GM23338 (cell line): ENCODE measurements around the gene OPTC. TPM values are rescaled to one million over a fixed set of nuclear protein-coding genes. Genes with fewer than 3 reads are reported as not detected.
A peak's percentile ranks its signal among the peaks of the same experiment; 100 is the strongest.

Experiments used
- ATAC-seq: fragments of 200-7000 bp; cut with Tn5 transposase; 3 replicates; pipeline ENCODE4 v1.9.1; 2020
- DNase-seq: peaks from one replicate; pipeline ENCODE4 v3.0.0-alpha.2; 2015; ENCODE audit warnings: low spot score
- H2AFZ ChIP-seq: fragments of 200-600 bp; sonication (generic); 2 replicates; pipeline ENCODE4 v1.8.0; 2016; ENCODE audit warnings: antibody characterized with exemption, mild to moderate bottlenecking, moderate library complexity
- H3F3A ChIP-seq: fragments of 200-600 bp; sonication (generic); replicated peaks from 2 replicates; pipeline ENCODE4 v1.8.0; 2017; ENCODE audit warnings: antibody characterized with exemption, mixed run types, low read depth
- H3K27ac ChIP-seq: fragments of 200-600 bp; sonication (generic); 2 replicates; pipeline ENCODE4 v1.6.1; 2016; ENCODE audit warnings: low read depth
- H3K27me3 ChIP-seq: fragments of 200-600 bp; sonication (generic); 2 replicates; pipeline ENCODE4 v1.8.0; 2016; ENCODE audit warnings: mild to moderate bottlenecking, mixed run types, moderate library complexity; ENCODE audit not compliant: insufficient read depth
- H3K36me3 ChIP-seq: fragments of 200-600 bp; sonication (generic); 2 replicates; pipeline ENCODE4 v1.8.0; 2016; ENCODE audit warnings: mild to moderate bottlenecking; ENCODE audit not compliant: insufficient read depth
- H3K4me1 ChIP-seq: fragments of 200-600 bp; sonication (generic); 2 replicates; pipeline ENCODE4 v1.8.0; 2016; ENCODE audit warnings: mild to moderate bottlenecking, moderate library complexity; ENCODE audit not compliant: insufficient read depth
- H3K4me2 ChIP-seq: fragments of 200-600 bp; sonication (generic); 2 replicates; pipeline ENCODE4 v1.7.1; 2017; ENCODE audit warnings: mixed run types
- H3K4me3 ChIP-seq: fragments of 200-600 bp; sonication (generic); 2 replicates; pipeline ENCODE4 v1.6.1; 2016; ENCODE audit warnings: mixed run types
- H3K79me2 ChIP-seq: fragments of 200-600 bp; sonication (generic); replicated peaks from 2 replicates; pipeline ENCODE4 v1.8.0; 2017; ENCODE audit warnings: mild to moderate bottlenecking; ENCODE audit not compliant: insufficient read depth
- H3K9me2 ChIP-seq: fragments of 200-600 bp; sonication (generic); 2 replicates; pipeline ENCODE4 v1.8.0; 2017; ENCODE audit not compliant: insufficient read depth
- H4K20me1 ChIP-seq: fragments of 200-600 bp; sonication (generic); replicated peaks from 2 replicates; pipeline ENCODE4 v1.8.0; 2017; ENCODE audit warnings: mild to moderate bottlenecking; ENCODE audit not compliant: insufficient read depth
- H3K27ac Mint-ChIP-seq: 2 replicates; pipeline ENCODE4 v1.8.0; 2020; ENCODE audit warnings: inconsistent platforms, mild to moderate bottlenecking, moderate library complexity, mixed read lengths
- H3K27me3 Mint-ChIP-seq: 3 replicates; pipeline ENCODE4 v1.8.0; 2022; ENCODE audit warnings: low read depth, mild to moderate bottlenecking, moderate library complexity, mixed read lengths, inconsistent platforms; ENCODE audit not compliant: insufficient read depth, poor library complexity
- H3K36me3 Mint-ChIP-seq: 3 replicates; pipeline ENCODE4 v1.8.0; 2021; ENCODE audit warnings: low read depth, mild to moderate bottlenecking, inconsistent platforms, moderate library complexity, mixed read lengths
- H3K4me1 Mint-ChIP-seq: 3 replicates; pipeline ENCODE4 v1.8.0; 2020; ENCODE audit warnings: mild to moderate bottlenecking, inconsistent platforms, mixed read lengths
- H3K4me3 Mint-ChIP-seq: 3 replicates; pipeline ENCODE4 v1.8.0; 2021; ENCODE audit warnings: moderate library complexity, mild to moderate bottlenecking, inconsistent platforms, mixed read lengths
- H3K9me3 Mint-ChIP-seq: 3 replicates; pipeline ENCODE4 v1.8.0; 2020; ENCODE audit warnings: moderate library complexity, mild to moderate bottlenecking, inconsistent platforms, mixed read lengths
- CREB1 ChIP-seq: fragments of 250-450 bp; sonication (Bioruptor Pico); IDR thresholded peaks from 2 replicates; pipeline ENCODE4 v1.5.0; 2020; ENCODE audit warnings: low read depth, mild to moderate bottlenecking, moderate library complexity
- CTCF ChIP-seq, 2 experiments: fragments of 200-600 bp in 1 of 2; sonication (generic) in 1 of 2; conservative IDR thresholded peaks; 2 replicates each; pipeline versions ENCODE4 v1.5.1 to v1.6.1; 2016 to 2017; ENCODE audit warnings: antibody characterized with exemption in 2 of 2, low read depth in 2 of 2, mild to moderate bottlenecking in 2 of 2, moderate library complexity in 1 of 2
- ETS1 ChIP-seq: IDR thresholded peaks from 2 replicates; pipeline ENCODE4 v1.6.1; 2016; ENCODE audit warnings: antibody characterized with exemption
- EZH2 ChIP-seq: fragments of 200-600 bp; sonication (generic); IDR thresholded peaks from one replicate; pipeline ENCODE4 v1.8.0; 2017; ENCODE audit warnings: antibody characterized with exemption, mild to moderate bottlenecking, low read depth; ENCODE audit not compliant: unreplicated experiment
- JUNB ChIP-seq: IDR thresholded peaks from one replicate; pipeline ENCODE4 v1.6.1; 2016; ENCODE audit warnings: antibody characterized with exemption; ENCODE audit not compliant: unreplicated experiment
- NANOG ChIP-seq: IDR thresholded peaks from 2 replicates; pipeline ENCODE4 v1.6.1; 2016; ENCODE audit warnings: antibody characterized with exemption, borderline replicate concordance
- POLR2AphosphoS5 ChIP-seq: IDR thresholded peaks from 2 replicates; pipeline ENCODE4 v1.6.1; 2016; ENCODE audit warnings: antibody characterized with exemption, low read depth
- STAT1 ChIP-seq: IDR thresholded peaks from one replicate; pipeline ENCODE4 v1.6.1; 2016; ENCODE audit warnings: antibody characterized with exemption; ENCODE audit not compliant: unreplicated experiment
- ZNF331 ChIP-seq: fragments of 250-450 bp; sonication (Bioruptor Pico); IDR thresholded peaks from 2 replicates; pipeline ENCODE4 v1.5.0; 2020; ENCODE audit warnings: low read depth, mild to moderate bottlenecking, moderate library complexity
- ZNF462 ChIP-seq: fragments of 250-450 bp; sonication (Bioruptor Pico); IDR thresholded peaks from 2 replicates; pipeline ENCODE4 v1.5.0; 2020; ENCODE audit warnings: mild to moderate bottlenecking, moderate library complexity
- polyA plus RNA-seq: library from polyadenylated mRNA; unstranded; fragments of >200 nt; fragmentation: Nextera tagmentation; extraction: Ambion mirVana; gene quantifications from 2 replicates; pipeline ENCODE4 v1.2.1, GENCODE V29; 2016
- total RNA-seq: library from RNA; depleted of rRNA; stranded (reverse); fragments of >200 nt; shearing (Covaris generic); gene quantifications from 2 replicates; pipeline ENCODE4 v1.2.3, GENCODE V29; 2014

Gene OPTC
- total and polyA plus RNA-seq, 2 experiments from 2014 or later: 0.50 to 1.0 TPM

- no peaks in the 10 kb centered on the region for H3K36me3 ChIP-seq
- peak in 1 of 2 experiments; percentile 34; a peak in 2 of 4 replicates for TF ChIP-seq CTCF (conservative IDR thresholded peaks at IDR 0.05; ENCODE audit: low read depth in 2 of 2)
- no peak for TF ChIP-seq EZH2
- TF ChIP-seq JUNB: no peak
- H2AFZ ChIP-seq: no peak overlapping the region
- H3K4me1 ChIP-seq: peaks cover 22% of the 10 kb centered on the region
- no peak overlapping the region for H3K27ac ChIP-seq
- no peaks in the 10 kb centered on the region for H3K27me3 ChIP-seq
- Mint-ChIP-seq H3K36me3 (peaks cover 7% of the 10 kb centered on the region; the same call in 1 of the 3 replicates), H3K27me3 (peaks cover 6% of the 10 kb centered on the region), H3K4me1 (peaks cover 34% of the 10 kb centered on the region), H3K9me3 (peaks cover 16% of the 10 kb centered on the region), H3K27ac (no peak overlapping the region), H3K4me3 (no peak overlapping the region)
- no peaks in the 10 kb centered on the region for H4K20me1 ChIP-seq
- H3K79me2 ChIP-seq: no peaks in the 10 kb centered on the region
- ATAC-seq: no peak
- no peaks in the 10 kb centered on the region for H3F3A ChIP-seq
- H3K4me2 ChIP-seq: no peak overlapping the region
- no peak for DNase-seq
- H3K4me3 ChIP-seq: no peak overlapping the region
- no peaks in the 10 kb centered on the region for H3K9me2 ChIP-seq
Measured at GRCh38 chr1:203444171-203444576, 49.8 kb upstream of the OPTC start.

GRCh38 chr1:203447151-203447550, 46.8 kb upstream of the OPTC start:
- Mint-ChIP-seq H3K27ac (no peak overlapping the region), H3K9me3 (peaks cover 16% of the 10 kb centered on the region), H3K27me3 (peaks cover 6% of the 10 kb centered on the region), H3K4me1 (peaks cover 28% of the 10 kb centered on the region), H3K4me3 (no peak overlapping the region), H3K36me3 (peaks cover 7% of the 10 kb centered on the region; the same call in 1 of the 3 replicates)
- no peaks in the 10 kb centered on the region for H3K36me3 ChIP-seq
- H4K20me1 ChIP-seq: no peaks in the 10 kb centered on the region
- ATAC-seq (no peak), DNase-seq (no peak)
- no peaks in the 10 kb centered on the region for H3K79me2 ChIP-seq
- no peaks in the 10 kb centered on the region for H3F3A ChIP-seq
- H3K27me3 ChIP-seq: no peaks in the 10 kb centered on the region
- peaks cover 22% of the 10 kb centered on the region for H3K4me1 ChIP-seq
- no peak overlapping the region for H3K4me3 ChIP-seq
- H2AFZ ChIP-seq: no peak overlapping the region
- no peak overlapping the region for H3K4me2 ChIP-seq
- H3K27ac ChIP-seq: no peak overlapping the region
- H3K9me2 ChIP-seq: no peaks in the 10 kb centered on the region
- TF ChIP-seq CTCF (conservative IDR thresholded peaks at IDR 0.05; ENCODE audit: low read depth in 2 of 2) (no peak), JUNB (no peak), CREB1 (CRISPR knock-in tag) (no peak), EZH2 (no peak), NANOG (no peak), ZNF462 (CRISPR knock-in tag) (no peak), STAT1 (no peak), ZNF331 (CRISPR knock-in tag) (no peak), POLR2AphosphoS5 (no peak), ETS1 (no peak)
